Muscle of arm (tissue), 14 donors: ENCODE data around the gene TMEM229A. TPM values are rescaled to one million over a fixed set of nuclear protein-coding genes. Genes with fewer than 3 reads are reported as not detected.
"Not testable (repeated sequence)": the region's sequence is repeated elsewhere in the genome, so short reads cannot be mapped to it uniquely, and the experiment has no call there.

Source experiments
- DNase-seq: peaks from one replicate; pipeline ENCODE4 v3.0.0-alpha.2; 2013
- long read RNA-seq, 11 donors: transcript quantifications; one replicate each; lab custom pipeline, GENCODE V29; 2026
- polyA plus RNA-seq, 12 donors: library from polyadenylated mRNA; unstranded; fragments of 120-200 nt; gene quantifications; one replicate each; pipeline ENCODE4 v1.2.1, GENCODE V29; 2013; ENCODE audit not compliant: insufficient read length in 12 of 12

Gene TMEM229A
- 1 to 10 TPM in 1 of 12 donors, under 1 TPM in 1, not detected in 10; 0.11 to 5.1 TPM for polyA plus RNA-seq
- long read RNA-seq, donor 1, transcript TMEM229A-201 (1 exons, 2,108 nt), result major isoform, 15 of 15 reads
- long read RNA-seq, donor 1, partial matches to known transcripts, result 0 of 15 reads
- long read RNA-seq, donor 1, other reads (novel, unspliced or antisense), result 0 of 15 reads
- long read RNA-seq, donor 2, result 0 reads
- long read RNA-seq, donor 3, result 0 reads
- long read RNA-seq, donor 4, result 0 reads
- long read RNA-seq, donor 5, result 0 reads
- long read RNA-seq, donor 6, result 0 reads
- long read RNA-seq, donor 7, result 0 reads
- long read RNA-seq, donor 8, partial matches to known transcripts, result 0 of 1 reads
- long read RNA-seq, donor 8, other reads (novel, unspliced or antisense), result 0 of 1 reads
- long read RNA-seq, donor 9, result 0 reads
- long read RNA-seq, donor 10, result 0 reads
- long read RNA-seq, donor 11, result 0 reads

GRCh38 chr7:124032369-124033094 lies at the start of gene TMEM229A:
TMEM229A (minus strand) TSS chr7:124033067; CDS start chr7:124033003, 64 bp downstream.
- peak; percentile 34 for DNase-seq

- not testable (repeated sequence) for DNase-seq
These were observed 49.4 kb upstream of the TMEM229A start for GRCh38 chr7:124082234-124082633.

- no peak for DNase-seq
These were observed 44.7 kb upstream of the TMEM229A start for GRCh38 chr7:124077546-124077945.

- DNase-seq, result no peak
These were observed 44.0 kb upstream of the TMEM229A start for GRCh38 chr7:124076841-124077240.

GRCh38 chr7:124074007-124074406 lies 41.1 kb upstream of the TMEM229A start:
- DNase-seq, result no peak

- no peak for DNase-seq
These were observed 40.4 kb upstream of the TMEM229A start for GRCh38 chr7:124073310-124073645.

- DNase-seq, result no peak
These were observed 39.9 kb upstream of the TMEM229A start for GRCh38 chr7:124072603-124073309.

GRCh38 chr7:124071843-124072242 lies 39.0 kb upstream of the TMEM229A start:
- DNase-seq, result no peak

- DNase-seq, result no peak
These were observed 29.3 kb upstream of the TMEM229A start for GRCh38 chr7:124062171-124062570.

- no peak for DNase-seq
These were observed 27.7 kb upstream of the TMEM229A start for GRCh38 chr7:124060528-124060927.

- no peak for DNase-seq
These were observed 26.5 kb upstream of the TMEM229A start for GRCh38 chr7:124059375-124059774.

GRCh38 chr7:124058515-124058914 lies 25.6 kb upstream of the TMEM229A start:
- DNase-seq, result no peak

- no peak for DNase-seq
These were observed 25.0 kb upstream of the TMEM229A start for GRCh38 chr7:124057872-124058271.

GRCh38 chr7:124056234-124056633 lies 23.4 kb upstream of the TMEM229A start:
- no peak for DNase-seq

GRCh38 chr7:124051681-124052377 lies 19.0 kb upstream of the TMEM229A start:
- no peak for DNase-seq

- DNase-seq, result no peak
These were observed 10.0 kb upstream of the TMEM229A start for GRCh38 chr7:124042826-124043225.

- no peak for DNase-seq
These were observed 8.6 kb upstream of the TMEM229A start for GRCh38 chr7:124041439-124041838.

- not testable (repeated sequence) for DNase-seq
These were observed 5.0 kb upstream of the TMEM229A start for GRCh38 chr7:124037902-124038301.

GRCh38 chr7:124035706-124036105 lies 2.8 kb upstream of the TMEM229A start:
- DNase-seq, result no peak

GRCh38 chr7:124034754-124035100 lies 1.9 kb upstream of the TMEM229A start:
- DNase-seq, result no peak

GRCh38 chr7:124033807-124034753 lies 1.2 kb upstream of the TMEM229A start:
- DNase-seq, result no peak
